GM23248 (cell line): ENCODE data around the gene CBX1.
"Not testable (repeated sequence)": the region's sequence is repeated elsewhere in the genome, so short reads cannot be mapped to it uniquely, and the experiment has no call there.

ENCODE experiments used
- EZH2 ChIP-seq: fragments of 200-600 bp; sonication (generic); IDR thresholded peaks from 2 replicates; pipeline ENCODE4 v1.6.1; 2018; ENCODE audit warnings: antibody characterized with exemption, mild to moderate bottlenecking; ENCODE audit not compliant: insufficient read depth, poor library complexity, severe bottlenecking
- EZH2phosphoT487 ChIP-seq: fragments of 200-600 bp; sonication (generic); IDR thresholded peaks from 2 replicates; pipeline ENCODE4 v1.6.1; 2018; ENCODE audit warnings: antibody characterized with exemption, moderate library complexity, mild to moderate bottlenecking, low read depth; ENCODE audit not compliant: insufficient read depth

DNA sequence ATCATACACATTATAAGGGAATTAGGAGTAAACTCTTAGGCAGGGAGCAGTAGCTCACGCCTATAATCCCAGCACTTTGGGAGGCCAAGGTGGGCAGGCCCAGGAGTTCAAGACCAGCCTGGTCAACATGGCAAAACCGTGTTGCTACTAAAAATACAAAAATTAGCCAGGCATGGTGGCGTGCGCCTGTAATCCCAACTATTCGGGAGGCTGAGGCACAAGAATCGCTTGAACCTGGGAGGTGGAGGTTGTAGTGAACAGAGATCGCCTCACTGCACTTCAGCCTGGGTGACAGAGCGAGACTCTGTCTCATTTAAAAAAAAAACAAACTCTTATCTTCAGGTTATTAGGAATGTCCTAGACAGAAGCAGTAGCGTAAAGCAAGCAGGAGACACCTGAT is 28.5 kb downstream of the CBX1 start:
- TF ChIP-seq EZH2phosphoT487, EZH2: not testable (repeated sequence)
